HEK293 (cell line): Measurements from ENCODE around the gene VWF.

ENCODE experiments used
- CTCF ChIA-PET: fragments of 350-600 bp; formaldehyde crosslinking; extraction: SDS; loops from one replicate; lab custom pipeline; 2021; ENCODE audit warnings: antibody characterized with exemption; lab: Yijun Ruan, JAX
- POLR2A ChIA-PET: fragments of 300-600 bp; formaldehyde crosslinking; extraction: SDS; loops from one replicate; lab custom pipeline; 2020; ENCODE audit warnings: antibody characterized with exemption, inconsistent platforms; lab: Yijun Ruan, JAX
- H3K27ac ChIP-seq: fragments of 200-500 bp; sonication (Bioruptor generic); 2 replicates; pipeline ENCODE4 v1.5.1; 2014; ENCODE audit warnings: low read depth, low read length, control low read depth, inconsistent platforms; ENCODE audit errors: extremely low read depth
- H3K36me3 ChIP-seq, 2 experiments: fragments of 200-500 bp in 1 of 2; sonication (Bioruptor generic) in 1 of 2; 1 replicate in 1 of 2; 2 replicates in 1 of 2; pipeline ENCODE4 v1.5.1; 2014 to 2017; ENCODE audit warnings: inconsistent platforms in 2 of 2, low read length in 2 of 2; ENCODE audit not compliant: control insufficient read depth in 2 of 2, insufficient read depth in 1 of 2
- H3K4me1 ChIP-seq: fragments of 200-500 bp; sonication (Bioruptor generic); 2 replicates; pipeline ENCODE4 v1.5.1; 2014; ENCODE audit warnings: mild to moderate bottlenecking, low read length, inconsistent platforms; ENCODE audit not compliant: control insufficient read depth, insufficient read depth
- H3K4me3 ChIP-seq: 2 replicates; pipeline ENCODE4 v1.5.1; 2011; ENCODE audit warnings: low read depth, mild to moderate bottlenecking, control low read depth, low read length, moderate library complexity
- H3K9me3 ChIP-seq: fragments of 200-500 bp; sonication (Bioruptor generic); 2 replicates; pipeline ENCODE4 v1.5.1; 2014; ENCODE audit warnings: low read depth, low read length, inconsistent platforms; ENCODE audit not compliant: control insufficient read depth, insufficient read depth
- BCL6B ChIP-seq: fragments of 450-650 bp; formaldehyde crosslinking; IDR thresholded peaks from 2 replicates; pipeline ENCODE4 v1.5.1; 2017; ENCODE audit warnings: missing biosample characterization, missing genetic modification characterization
- FEZF1 ChIP-seq: fragments of 450-650 bp; formaldehyde crosslinking; IDR thresholded peaks from 2 replicates; pipeline ENCODE4 v1.5.1; 2016; ENCODE audit warnings: missing biosample characterization, missing genetic modification characterization
- HOXA7 ChIP-seq: sonication (generic); formaldehyde crosslinking; IDR thresholded peaks from 2 replicates; pipeline ENCODE4 v1.8.1; 2022; ENCODE audit warnings: missing genetic modification reagents, borderline replicate concordance
- HOXD13 ChIP-seq: sonication (generic); formaldehyde crosslinking; IDR thresholded peaks from 2 replicates; pipeline ENCODE4 v1.8.0; 2022; ENCODE audit warnings: missing genetic modification reagents, borderline replicate concordance
- KLF7 ChIP-seq: fragments of 450-650 bp; formaldehyde crosslinking; IDR thresholded peaks from 2 replicates; pipeline ENCODE4 v1.5.1; 2016; ENCODE audit warnings: missing biosample characterization, missing genetic modification characterization, borderline replicate concordance
- KLF9 ChIP-seq: fragments of 450-650 bp; formaldehyde crosslinking; IDR thresholded peaks from 2 replicates; pipeline ENCODE4 v1.5.1; 2016; ENCODE audit warnings: missing biosample characterization, missing genetic modification characterization, low read depth
- SALL2 ChIP-seq: fragments of 450-650 bp; formaldehyde crosslinking; IDR thresholded peaks from 2 replicates; pipeline ENCODE4 v1.5.0; 2017; ENCODE audit warnings: missing biosample characterization, mild to moderate bottlenecking, missing genetic modification characterization, borderline replicate concordance
- TRIM28 ChIP-seq: IDR thresholded peaks from 2 replicates; pipeline ENCODE4 v1.6.1; 2011; ENCODE audit warnings: low read length, control low read depth, borderline replicate concordance
- WT1 ChIP-seq: fragments of 450-650 bp; formaldehyde crosslinking; IDR thresholded peaks from 2 replicates; pipeline ENCODE4 v1.5.1; 2016; ENCODE audit warnings: missing biosample characterization, missing genetic modification characterization
- YY1 ChIP-seq: fragments of 450-650 bp; formaldehyde crosslinking; IDR thresholded peaks from 2 replicates; pipeline ENCODE4 v1.5.1; 2018; ENCODE audit warnings: missing biosample characterization, missing genetic modification characterization
- ZBTB11 ChIP-seq: fragments of 450-650 bp; formaldehyde crosslinking; conservative IDR thresholded peaks from 2 replicates; pipeline ENCODE4 v1.5.1; 2016; ENCODE audit warnings: low read depth, missing biosample characterization, missing genetic modification characterization
- ZBTB6 ChIP-seq: fragments of 450-650 bp; formaldehyde crosslinking; IDR thresholded peaks from 2 replicates; pipeline ENCODE4 v1.5.1; 2017; ENCODE audit warnings: missing biosample characterization, missing genetic modification characterization
- ZNF133 ChIP-seq: fragments of 450-650 bp; formaldehyde crosslinking; IDR thresholded peaks from 2 replicates; pipeline ENCODE4 v1.5.1; 2016; ENCODE audit warnings: missing biosample characterization, missing genetic modification characterization
- ZNF155 ChIP-seq: fragments of 450-650 bp; formaldehyde crosslinking; IDR thresholded peaks from 2 replicates; pipeline ENCODE4 v1.5.1; 2016; ENCODE audit warnings: missing biosample characterization, missing genetic modification characterization
- ZNF157 ChIP-seq: fragments of 450-650 bp; formaldehyde crosslinking; IDR thresholded peaks from 2 replicates; pipeline ENCODE4 v1.5.1; 2016; ENCODE audit warnings: missing biosample characterization, missing genetic modification characterization
- ZNF16 ChIP-seq: fragments of 450-650 bp; formaldehyde crosslinking; IDR thresholded peaks from 2 replicates; pipeline ENCODE4 v1.5.1; 2016; ENCODE audit warnings: low read depth, missing biosample characterization, missing genetic modification characterization
- ZNF169 ChIP-seq: fragments of 450-650 bp; formaldehyde crosslinking; IDR thresholded peaks from 2 replicates; pipeline ENCODE4 v1.5.1; 2016; ENCODE audit warnings: missing biosample characterization, missing genetic modification characterization
- ZNF211 ChIP-seq: fragments of 450-650 bp; formaldehyde crosslinking; IDR thresholded peaks from 2 replicates; pipeline ENCODE4 v1.5.1; 2016; ENCODE audit warnings: low read depth, missing biosample characterization, missing genetic modification characterization
- ZNF221 ChIP-seq: fragments of 450-650 bp; formaldehyde crosslinking; IDR thresholded peaks from 2 replicates; pipeline ENCODE4 v1.5.1; 2017; ENCODE audit warnings: missing biosample characterization, missing genetic modification characterization, borderline replicate concordance
- ZNF274 ChIP-seq, 2 experiments: fragments of 200-500 bp in 1 of 2; fragments of 450-650 bp in 1 of 2; sonication (Bioruptor generic) in 1 of 2; formaldehyde crosslinking in 1 of 2; IDR thresholded peaks; 2 replicates each; pipeline versions ENCODE4 v1.5.1 to v1.6.1; 2014 to 2016; ENCODE audit warnings: borderline replicate concordance in 1 of 2, inconsistent platforms in 1 of 2, low read length in 1 of 2, missing biosample characterization in 1 of 2, missing genetic modification characterization in 1 of 2
- ZNF350 ChIP-seq: fragments of 450-650 bp; formaldehyde crosslinking; IDR thresholded peaks from 2 replicates; pipeline ENCODE4 v1.5.0; 2017; ENCODE audit warnings: missing biosample characterization, mild to moderate bottlenecking, missing genetic modification characterization
- ZNF473 ChIP-seq: fragments of 450-650 bp; formaldehyde crosslinking; IDR thresholded peaks from 2 replicates; pipeline ENCODE4 v1.5.1; 2017; ENCODE audit warnings: missing biosample characterization, missing genetic modification characterization
- ZNF555 ChIP-seq: fragments of 450-650 bp; formaldehyde crosslinking; conservative IDR thresholded peaks from 2 replicates; pipeline ENCODE4 v1.5.1; 2017; ENCODE audit warnings: missing biosample characterization, mild to moderate bottlenecking, missing genetic modification characterization, inconsistent platforms
- ZNF560 ChIP-seq: fragments of 450-650 bp; formaldehyde crosslinking; IDR thresholded peaks from 2 replicates; pipeline ENCODE4 v1.5.1; 2017; ENCODE audit warnings: missing biosample characterization, missing genetic modification characterization, borderline replicate concordance
- ZNF596 ChIP-seq: fragments of 450-650 bp; IDR thresholded peaks from 2 replicates; pipeline ENCODE4 v1.5.0; 2018; ENCODE audit warnings: missing biosample characterization, mild to moderate bottlenecking, missing genetic modification characterization, moderate library complexity
- ZNF701 ChIP-seq: fragments of 450-650 bp; formaldehyde crosslinking; IDR thresholded peaks from 2 replicates; pipeline ENCODE4 v1.5.1; 2016; ENCODE audit warnings: missing biosample characterization, missing genetic modification characterization
- ZNF704 ChIP-seq: fragments of 450-650 bp; formaldehyde crosslinking; IDR thresholded peaks from 2 replicates; pipeline ENCODE4 v1.5.1; 2016; ENCODE audit warnings: missing biosample characterization, missing genetic modification characterization
- ZNF830 ChIP-seq: fragments of 450-650 bp; IDR thresholded peaks from 2 replicates; pipeline ENCODE4 v1.5.0; 2018; ENCODE audit warnings: missing biosample characterization, missing genetic modification characterization, low read depth, mild to moderate bottlenecking, moderate library complexity
- ZSCAN4 ChIP-seq: fragments of 450-650 bp; formaldehyde crosslinking; IDR thresholded peaks from 2 replicates; pipeline ENCODE4 v1.5.1; 2017; ENCODE audit warnings: missing biosample characterization, missing genetic modification characterization

Gene VWF

GRCh38 chr12:5984873-5985272 is 139.6 kb downstream of the VWF start:
- Histone ChIP-seq H3K4me3 (no peak overlapping the region), H3K36me3 (no peaks in the 10 kb centered on the region), H3K4me1 (no peaks in the 10 kb centered on the region), H3K27ac (no peak overlapping the region), H3K9me3 (no peaks in the 10 kb centered on the region)
- ChIA-PET CTCF (interaction anchor here (2.1 kb wide), 1 partner anchor 54 kb away, joined by 12 read pairs; no protein-coding TSS in a partner anchor), POLR2A (no interaction called here)
- no peak for TF ChIP-seq ZNF155
- TF ChIP-seq BCL6B: no peak
- no peak for TF ChIP-seq KLF9
- no peak for TF ChIP-seq ZNF704 (tag by site-specific recombination)
- no peak for TF ChIP-seq SALL2 (tag by site-specific recombination)
- TF ChIP-seq YY1 (tag by site-specific recombination): no peak
- no peak for TF ChIP-seq ZNF221
- TF ChIP-seq KLF7 (tag by site-specific recombination): no peak
- TF ChIP-seq HOXD13 (CRISPR knock-in tag): no peak
- TF ChIP-seq ZSCAN4 (tag by site-specific recombination): no peak

GRCh38 chr12:5982106-5982505 is 142.4 kb downstream of the VWF start:
- TF ChIP-seq HOXA7 (CRISPR knock-in tag): no peak
- no peak for TF ChIP-seq ZBTB11 (tag by site-specific recombination)
- no peak for TF ChIP-seq ZNF169 (tag by site-specific recombination)
- TF ChIP-seq TRIM28: no peak
- no peak for TF ChIP-seq FEZF1 (tag by site-specific recombination)
- TF ChIP-seq ZNF560 (tag by site-specific recombination): no peak
- TF ChIP-seq ZNF596 (tag by site-specific recombination): no peak
- no peak for TF ChIP-seq ZNF157 (tag by site-specific recombination)
- no peak for TF ChIP-seq ZNF473
- no peak for TF ChIP-seq ZNF830 (tag by site-specific recombination)
- no peak for TF ChIP-seq ZNF16 (tag by site-specific recombination)
- TF ChIP-seq ZNF211 (tag by site-specific recombination): no peak
- TF ChIP-seq ZNF555: no peak
- TF ChIP-seq WT1 (tag by site-specific recombination): no peak
- no peak for TF ChIP-seq ZNF701 (tag by site-specific recombination)
- no peak for TF ChIP-seq ZBTB6 (tag by site-specific recombination)
- no peak for TF ChIP-seq ZNF274 (IDR thresholded peaks at IDR 0.05; ENCODE audit: low read length)
- no peak for TF ChIP-seq ZNF274 (tag by site-specific recombination; IDR thresholded peaks at IDR 0.05; ENCODE audit: borderline replicate concordance)
- TF ChIP-seq ZNF133 (tag by site-specific recombination): no peak
- no peak for TF ChIP-seq ZNF350 (tag by site-specific recombination)
- ChIA-PET CTCF (interaction anchor here (0.5 to 7.1 kb wide), 6 partner anchors 8 to 124 kb away, joined by 3 to 56 read pairs (median 4); no protein-coding TSS in a partner anchor), POLR2A (no interaction called here)
- Histone ChIP-seq H3K4me3 (no peak overlapping the region), H3K27ac (no peak overlapping the region), H3K9me3 (no peaks in the 10 kb centered on the region), H3K36me3 (no peaks in the 10 kb centered on the region), H3K4me1 (no peaks in the 10 kb centered on the region)
